Esophagus (tissue), 2 donors: ENCODE results near the gene TTC39C. TPM values are rescaled to one million over a fixed set of nuclear protein-coding genes. Genes with fewer than 3 reads are reported as not detected.

Experiments used
- H3K27ac ChIP-seq, 2 donors: one replicate each; pipeline ENCODE4 v1.5.1; 2013; ENCODE audit warnings: low read depth in 2 of 2, mild to moderate bottlenecking in 2 of 2, inconsistent platforms in 1 of 2, low read length in 1 of 2, moderate library complexity in 1 of 2
- H3K27me3 ChIP-seq, 2 donors: one replicate each; pipeline ENCODE4 v1.6.1; 2013; ENCODE audit warnings: low read length in 2 of 2, control low read depth in 1 of 2, mild to moderate bottlenecking in 1 of 2; ENCODE audit not compliant: insufficient read depth in 2 of 2, control insufficient read depth in 1 of 2
- H3K36me3 ChIP-seq, 2 donors: one replicate each; pipeline ENCODE4 v1.6.1; 2013; ENCODE audit warnings: low read length in 1 of 2; ENCODE audit not compliant: control insufficient read depth in 2 of 2, insufficient read depth in 2 of 2
- H3K4me1 ChIP-seq, 2 donors: one replicate each; pipeline ENCODE4 v1.6.1; 2013; ENCODE audit warnings: low read length in 1 of 2; ENCODE audit not compliant: control insufficient read depth in 2 of 2, insufficient read depth in 2 of 2
- H3K4me3 ChIP-seq, 2 donors: one replicate each; pipeline ENCODE4 v1.5.1; 2013; ENCODE audit warnings: low read length in 2 of 2, mild to moderate bottlenecking in 2 of 2, low read depth in 1 of 2, moderate library complexity in 1 of 2
- H3K9me3 ChIP-seq, 2 donors: one replicate each; pipeline ENCODE4 v1.6.1; 2013; ENCODE audit warnings: mild to moderate bottlenecking in 2 of 2, low read depth in 1 of 2, low read length in 1 of 2, moderate library complexity in 1 of 2; ENCODE audit not compliant: control insufficient read depth in 2 of 2, insufficient read depth in 1 of 2
- WGBS, 2 donors: extraction: QIAGEN DNeasy Blood & Tissue Kit; methylation state at CpG; one replicate each; pipeline ENCODE4 v1.1.7; 2013; 5-methylcytosine and 5-hydroxymethylcytosine counted together
- polyA plus RNA-seq, 2 donors: library from polyadenylated mRNA; stranded (reverse); fragments of 200-250 nt; gene quantifications; one replicate each; pipeline ENCODE4 v1.2.3, GENCODE V29; 2013
- donor health status: healthy with polysubstance abuse.
- donor health status: Bipolar disorder and iron deficiency.

The TTC39C gene
- polyA plus RNA-seq, 2 donors, result 8.5 to 11.2 TPM

- H3K36me3 ChIP-seq, result no peaks in the 10 kb centered on the region
- peaks cover 0 to 3% of the 10 kb centered on the region in 2 donors for H3K4me1 ChIP-seq
- H3K27ac ChIP-seq, result no peak overlapping the region
- WGBS, 2 donors, result 71 to 87% methylated on average over 2 of the region's 2 CpGs
- H3K9me3 ChIP-seq, result no peaks in the 10 kb centered on the region
- no peaks in the 10 kb centered on the region for H3K27me3 ChIP-seq
- H3K4me3 ChIP-seq, result no peak overlapping the region
Observed at GRCh38 chr18:24003903-24004640, 10.5 kb upstream of the TTC39C start.

GRCh38 chr18:24006712-24007313 lies 7.7 kb upstream of the TTC39C start:
- no peak overlapping the region for H3K27ac ChIP-seq
- no peak overlapping the region for H3K4me3 ChIP-seq
- peaks cover 0 to 1% of the 10 kb centered on the region in 2 donors for H3K4me1 ChIP-seq
- H3K9me3 ChIP-seq, result no peaks in the 10 kb centered on the region
- 72 to 77% methylated on average over 5 of the region's 5 CpGs for WGBS, 2 donors
- no peaks in the 10 kb centered on the region for H3K36me3 ChIP-seq
- H3K27me3 ChIP-seq, result no peaks in the 10 kb centered on the region

- H3K9me3 ChIP-seq, result no peaks in the 10 kb centered on the region
- no peaks in the 10 kb centered on the region for H3K4me1 ChIP-seq
- no peak overlapping the region for H3K4me3 ChIP-seq
- no peaks in the 10 kb centered on the region for H3K36me3 ChIP-seq
- 86 to 89% methylated on average over 1 of the region's 1 CpG for WGBS, 2 donors
- no peaks in the 10 kb centered on the region for H3K27me3 ChIP-seq
- no peak overlapping the region for H3K27ac ChIP-seq
Observed at GRCh38 chr18:24009246-24009645, 5.3 kb upstream of the TTC39C start.

GRCh38 chr18:24009651-24010333 lies 4.8 kb upstream of the TTC39C start:
- no peaks in the 10 kb centered on the region for H3K27me3 ChIP-seq
- H3K27ac ChIP-seq, result no peak overlapping the region
- WGBS, 2 donors, result 77 to 78% methylated on average over 7 of the region's 7 CpGs
- no peaks in the 10 kb centered on the region for H3K36me3 ChIP-seq
- H3K9me3 ChIP-seq, result no peaks in the 10 kb centered on the region
- no peaks in the 10 kb centered on the region for H3K4me1 ChIP-seq
- H3K4me3 ChIP-seq, result no peak overlapping the region

- 81 to 83% methylated on average over 7 of the region's 7 CpGs for WGBS, 2 donors
- no peak overlapping the region for H3K27ac ChIP-seq
- H3K4me3 ChIP-seq, result no peak overlapping the region
- H3K9me3 ChIP-seq, result no peaks in the 10 kb centered on the region
- H3K36me3 ChIP-seq, result no peaks in the 10 kb centered on the region
- no peaks in the 10 kb centered on the region for H3K4me1 ChIP-seq
- H3K27me3 ChIP-seq, result no peaks in the 10 kb centered on the region
Observed at GRCh38 chr18:24010673-24011072, 3.9 kb upstream of the TTC39C start.

- H3K4me3 ChIP-seq, result no peak overlapping the region
- no peak overlapping the region for H3K27ac ChIP-seq
- H3K4me1 ChIP-seq, result peaks cover 0 to 2% of the 10 kb centered on the region in 2 donors
- H3K36me3 ChIP-seq, result no peaks in the 10 kb centered on the region
- H3K9me3 ChIP-seq, result no peaks in the 10 kb centered on the region
- no peaks in the 10 kb centered on the region for H3K27me3 ChIP-seq
- 82 to 83% methylated on average over 5 of the region's 5 CpGs for WGBS, 2 donors
Observed at GRCh38 chr18:24011123-24011917, 3.2 kb upstream of the TTC39C start.

GRCh38 chr18:24013051-24013450 lies 1.5 kb upstream of the TTC39C start:
- peaks cover 0 to 2% of the 10 kb centered on the region in 2 donors for H3K4me1 ChIP-seq
- H3K4me3 ChIP-seq, result no peak overlapping the region
- no peaks in the 10 kb centered on the region for H3K36me3 ChIP-seq
- no peaks in the 10 kb centered on the region for H3K27me3 ChIP-seq
- H3K27ac ChIP-seq, result no peak overlapping the region
- H3K9me3 ChIP-seq, result no peaks in the 10 kb centered on the region
- WGBS, 2 donors, result 59 to 68% methylated on average over 2 of the region's 2 CpGs

GRCh38 chr18:24014986-24015638 lies 558 bp downstream of the TTC39C start:
- H3K36me3 ChIP-seq, result peaks cover 0 to 3% of the 10 kb centered on the region in 2 donors
- peaks cover 0 to 4% of the 10 kb centered on the region in 2 donors for H3K4me1 ChIP-seq
- H3K27ac ChIP-seq, result peak overlapping the region; percentile 85 to 89
- H3K4me3 ChIP-seq, result peak overlapping the region; percentile 68 to 86
- WGBS, 2 donors, result 1 to 2% methylated on average over 44 to 50 of the region's 50 CpGs
- H3K9me3 ChIP-seq, result no peaks in the 10 kb centered on the region
- no peaks in the 10 kb centered on the region for H3K27me3 ChIP-seq
